ENCODE measurements around the gene HEATR9.

The HEATR9 gene

DNA sequence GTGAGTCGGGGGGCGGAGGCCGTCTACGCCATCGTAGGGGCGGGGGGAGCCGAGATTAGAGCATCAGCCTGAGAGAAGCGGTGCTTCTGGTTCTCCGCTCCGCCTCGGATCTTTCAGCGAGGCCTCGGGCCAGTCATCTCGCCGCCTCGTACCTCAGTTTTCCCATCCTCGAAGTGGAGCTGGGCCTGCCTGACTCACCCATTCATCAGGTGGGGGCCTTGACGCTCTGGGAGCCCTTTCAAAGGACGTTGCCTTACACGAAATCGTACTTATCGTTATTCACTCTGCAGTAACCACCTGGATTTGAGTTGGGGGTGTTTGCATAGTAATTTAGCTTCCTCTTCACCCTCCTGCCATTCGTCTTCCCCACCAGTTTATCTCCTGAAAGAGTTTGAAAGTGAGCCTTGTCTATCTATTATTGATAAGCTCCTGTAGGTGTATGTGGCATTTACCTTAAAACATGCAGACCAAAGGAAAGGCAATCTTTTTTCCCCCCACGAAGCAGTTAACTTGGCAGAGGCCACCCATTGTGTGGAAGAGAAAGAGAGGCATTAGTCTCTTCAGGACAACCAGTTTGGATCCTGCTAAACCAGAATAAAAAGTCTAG is 58.7 kb downstream of the HEATR9 start:
- no peak for DNase-seq (ENCODE audit: low spot score)

DNA sequence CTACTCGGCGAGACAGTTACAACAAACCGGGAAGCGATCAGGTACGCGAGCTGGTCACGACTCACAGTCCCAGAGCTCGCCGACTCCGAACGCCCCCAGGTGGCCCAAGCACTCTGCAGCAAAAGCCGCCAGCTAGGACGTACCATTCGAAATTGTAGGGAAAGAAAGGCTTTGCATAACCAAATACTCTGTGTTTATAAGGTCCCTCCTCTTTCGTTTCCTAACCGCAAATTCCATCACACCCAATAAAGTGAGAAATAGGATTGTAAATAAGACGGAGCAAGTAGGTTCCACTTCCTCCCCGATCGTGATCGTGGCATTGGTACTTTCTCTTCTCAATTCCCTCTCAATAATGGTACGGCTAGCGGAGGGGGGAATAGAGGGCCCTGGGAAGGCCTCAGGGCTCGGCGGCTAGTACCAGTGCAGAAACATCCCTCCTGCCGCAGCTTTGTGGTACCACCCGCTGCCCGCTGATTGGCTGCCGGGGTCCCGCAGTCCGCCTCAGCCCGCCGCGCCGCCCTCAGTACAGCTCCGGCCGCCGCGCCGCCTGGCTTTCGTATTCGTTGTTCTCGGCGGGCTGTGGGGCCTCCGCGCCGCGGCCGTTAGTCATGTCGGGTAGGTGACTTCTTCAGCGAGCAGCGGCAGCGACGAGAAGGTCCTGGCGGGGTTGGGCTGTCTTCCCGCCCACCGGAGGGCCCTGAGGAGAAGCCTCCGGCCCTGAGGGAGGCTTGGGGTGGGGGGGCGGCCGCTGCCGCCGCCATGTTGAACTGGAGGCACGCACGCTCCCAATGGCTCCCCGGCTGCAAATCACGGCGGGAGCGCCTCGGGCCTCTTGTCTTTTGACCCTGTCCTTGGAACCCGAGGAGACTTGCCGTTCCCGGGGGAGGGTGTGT is 59.5 kb downstream of the HEATR9 start, which contains the start of gene TAF15:
Gene TAF15, plus strand, starts transcription at position 523 of the 893 bp plus-strand sequence. Its CDS starts 86 bp downstream, at position 609.
- DNase-seq (ENCODE audit: low spot score) = peak; percentile 99

DNA sequence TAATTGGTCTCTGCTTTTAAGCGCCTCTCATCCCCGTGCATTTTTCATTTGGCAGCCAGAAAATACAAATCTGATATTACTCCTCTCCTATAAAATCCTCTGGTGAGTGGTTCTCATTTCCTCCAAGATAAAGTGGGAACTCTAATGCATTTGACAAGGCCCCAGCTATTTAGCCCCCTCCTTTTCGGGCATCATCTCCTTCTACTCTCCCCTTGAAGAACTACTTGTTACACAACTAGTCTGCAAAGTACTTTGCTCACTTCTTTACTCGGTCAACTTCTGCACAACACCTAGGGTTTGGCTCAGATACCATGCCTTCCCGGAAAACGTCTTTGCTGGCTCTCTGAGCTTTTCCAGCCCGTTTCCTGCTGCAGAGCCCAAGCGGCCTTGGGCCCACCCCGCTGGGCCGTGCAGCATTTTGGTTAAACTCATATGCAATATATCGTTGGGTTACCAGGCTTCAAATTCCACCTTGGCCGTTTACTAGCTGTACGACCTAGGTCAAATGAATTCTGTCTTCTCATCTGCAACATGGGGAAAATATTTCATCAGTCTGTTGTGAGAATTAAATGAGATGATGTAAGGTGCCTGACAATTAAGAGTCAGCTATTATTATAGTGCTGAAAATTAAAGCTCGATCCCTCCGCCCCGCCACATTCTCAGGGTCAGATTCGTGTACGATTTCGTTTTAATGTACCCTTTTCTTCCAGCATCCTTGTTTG is 60.3 kb downstream of the HEATR9 start:
- no peak for DNase-seq (ENCODE audit: low spot score)

DNA sequence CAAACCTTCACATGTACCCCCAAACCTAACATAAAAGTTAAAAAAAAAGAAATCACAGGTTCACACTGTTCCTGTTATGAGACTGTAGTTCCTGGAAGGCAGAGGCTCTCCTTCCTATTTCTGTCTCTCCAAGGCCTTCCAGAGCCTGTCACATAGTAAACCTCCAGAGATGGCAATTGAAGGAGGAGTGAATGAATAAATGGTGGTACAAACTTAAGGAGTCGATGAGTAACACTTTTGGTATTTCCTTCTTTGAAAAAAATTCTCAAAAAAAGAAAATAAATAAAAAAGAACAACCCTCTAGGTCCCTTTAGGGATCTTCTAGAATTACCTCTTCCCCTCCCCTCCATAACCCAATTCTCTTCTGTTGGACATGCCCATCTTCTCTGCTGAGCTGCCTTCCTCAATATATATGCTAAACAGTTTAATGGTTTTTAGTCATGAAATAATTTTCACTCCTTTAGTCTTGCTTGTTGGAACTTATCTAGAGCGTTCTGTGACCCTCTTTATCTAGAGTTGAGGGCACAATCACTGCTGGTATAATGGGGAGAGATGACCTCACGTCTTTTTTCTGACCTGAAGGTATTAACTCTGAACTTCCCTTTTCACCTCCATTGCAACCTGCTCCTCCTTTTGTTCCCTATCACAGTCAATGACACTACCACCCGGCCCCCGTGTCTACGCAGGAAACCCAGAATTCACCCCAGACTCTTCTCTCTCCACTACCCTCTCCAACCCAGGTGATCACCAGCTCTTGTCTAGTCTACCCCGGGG is 61.1 kb downstream of the HEATR9 start:
- DNase-seq (ENCODE audit: low spot score) = no peak

All from SW480 (cell line).